Calu3 (cell line): Measurements from ENCODE around the gene RNF217. TPM values are rescaled to one million over a fixed set of nuclear protein-coding genes. Genes with fewer than 3 reads are reported as not detected.

Experiments used
- BruUV-seq: library from RNA; stranded (reverse); fragments of 400-500 nt; replicated peaks from 2 replicates; lab custom pipeline; 2021; lab: Mats Ljungman, UMichigan
- CTCF ChIA-PET: fragments of 300-600 bp; sonication (Branson Sonifier 250); formaldehyde crosslinking; loops from one replicate; lab custom pipeline; 2022; ENCODE audit warnings: antibody characterized with exemption; lab: Charles Lee
- DNase-seq: peaks from one replicate; pipeline ENCODE4 v3.0.0; 2022
- H3K27ac Mint-ChIP-seq: one replicate; pipeline ENCODE4 v1.8.0; 2022; ENCODE audit warnings: mixed read lengths; ENCODE audit not compliant: unreplicated experiment
- H3K27me3 Mint-ChIP-seq: one replicate; pipeline ENCODE4 v1.8.0; 2022; ENCODE audit warnings: mixed read lengths; ENCODE audit not compliant: unreplicated experiment
- H3K36me3 Mint-ChIP-seq: one replicate; pipeline ENCODE4 v1.8.0; 2022; ENCODE audit warnings: mild to moderate bottlenecking, moderate library complexity, mixed read lengths; ENCODE audit not compliant: insufficient read depth, unreplicated experiment
- H3K4me1 Mint-ChIP-seq: one replicate; pipeline ENCODE4 v1.8.0; 2022; ENCODE audit warnings: mild to moderate bottlenecking, low read depth, mixed read lengths; ENCODE audit not compliant: unreplicated experiment
- H3K4me3 Mint-ChIP-seq: one replicate; pipeline ENCODE4 v1.8.0; 2022; ENCODE audit warnings: mild to moderate bottlenecking, low read depth, moderate library complexity, mixed read lengths; ENCODE audit not compliant: unreplicated experiment
- H3K9me3 Mint-ChIP-seq: one replicate; pipeline ENCODE4 v1.8.0; 2022; ENCODE audit warnings: low read depth, mixed read lengths; ENCODE audit not compliant: unreplicated experiment
- CTCF ChIP-seq: fragments of 200-600 bp; IDR thresholded peaks from one replicate; pipeline ENCODE4 v1.8.0; 2022; ENCODE audit warnings: antibody characterized with exemption; ENCODE audit not compliant: unreplicated experiment
- intact Hi-C: fragments of 100-400 bp; cut with micrococcal nuclease; formaldehyde crosslinking; loops from one replicate; pipeline ENCODE4 v1.10.0; 2022; ENCODE audit not compliant: unreplicated experiment
- total RNA-seq: library from RNA; stranded (reverse); gene quantifications from 2 replicates; pipeline ENCODE4 v1.2.3, GENCODE V29; 2022

Gene RNF217
- total RNA-seq, 1 experiment from 2014 or later = 15.4 TPM

GRCh38 chr6:124990988-124991387 lies 28.8 kb downstream of the RNF217 start:
- Mint-ChIP-seq H3K4me3 (no peak overlapping the region), H3K27me3 (no peaks in the 10 kb centered on the region), H3K27ac (no peak overlapping the region), H3K36me3 (peaks cover 4% of the 10 kb centered on the region), H3K9me3 (no peaks in the 10 kb centered on the region), H3K4me1 (no peaks in the 10 kb centered on the region)
- TF ChIP-seq CTCF = no peak
- CTCF ChIA-PET = no interaction called here
- BruUV-seq = no TSS peak
- no peak for DNase-seq
- intact Hi-C loops = no loop called here

DNA sequence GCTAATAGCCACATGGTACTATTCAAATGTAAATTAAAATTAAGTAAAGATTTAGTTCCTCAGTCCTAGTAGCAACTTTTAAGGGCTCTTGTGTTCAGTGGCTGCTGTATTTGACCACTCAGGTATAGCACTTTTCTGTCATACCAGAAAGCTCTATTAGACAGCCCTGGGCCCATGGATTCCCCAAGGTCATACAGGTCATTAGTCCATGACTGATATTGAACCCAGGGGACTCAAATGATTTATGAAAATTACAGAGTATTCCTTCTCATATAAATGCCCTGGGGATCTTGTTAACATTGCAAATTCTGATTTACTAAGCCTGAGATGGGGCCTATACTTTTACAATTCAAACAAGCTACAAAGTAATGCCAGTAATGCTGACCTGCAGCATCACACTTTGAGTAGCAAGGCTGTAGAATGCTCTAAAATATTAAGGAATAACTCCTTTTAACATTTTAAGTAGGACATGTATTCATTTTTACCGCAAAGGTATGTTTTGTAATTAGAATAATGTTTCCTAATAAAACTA lies 29.6 kb downstream of the RNF217 start:
- Mint-ChIP-seq H3K36me3 (peaks cover 4% of the 10 kb centered on the region), H3K27ac (no peak overlapping the region), H3K4me3 (no peak overlapping the region), H3K27me3 (no peaks in the 10 kb centered on the region), H3K4me1 (no peaks in the 10 kb centered on the region), H3K9me3 (no peaks in the 10 kb centered on the region)
- no peak for DNase-seq
- no peak for TF ChIP-seq CTCF
- BruUV-seq = no TSS peak
- CTCF ChIA-PET = no interaction called here
- intact Hi-C loops = no loop called here

- BruUV-seq = no TSS peak
- CTCF ChIA-PET = no interaction called here
- TF ChIP-seq CTCF = no peak
- Mint-ChIP-seq H3K27me3 (no peaks in the 10 kb centered on the region), H3K4me1 (no peaks in the 10 kb centered on the region), H3K36me3 (peaks cover 4% of the 10 kb centered on the region), H3K4me3 (no peak overlapping the region), H3K27ac (no peak overlapping the region), H3K9me3 (no peaks in the 10 kb centered on the region)
- no peak for DNase-seq
- intact Hi-C loops = no loop called here
These were observed 31.1 kb downstream of the RNF217 start for GRCh38 chr6:124993327-124993726.

DNA sequence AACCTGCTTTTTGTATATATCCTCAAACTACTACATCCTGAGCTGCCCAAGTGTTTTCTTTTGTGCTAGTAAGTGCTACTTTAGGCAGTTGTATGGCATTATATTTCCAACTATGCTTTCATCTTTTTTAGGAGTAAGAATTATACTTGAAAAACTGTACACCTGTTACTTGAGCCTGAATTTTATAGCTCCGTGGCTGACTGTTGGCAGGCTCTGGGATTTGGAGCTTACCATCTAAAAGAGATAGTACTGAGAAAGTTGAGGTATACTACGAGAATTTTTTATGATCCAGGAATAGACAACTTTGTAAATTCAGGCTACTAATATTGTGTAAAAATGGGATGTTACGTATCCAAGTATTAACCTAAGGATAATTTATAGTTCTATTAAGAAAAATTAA lies 32.4 kb downstream of the RNF217 start:
- no TSS peak for BruUV-seq
- Mint-ChIP-seq H3K4me1 (peaks cover 8% of the 10 kb centered on the region), H3K9me3 (no peaks in the 10 kb centered on the region), H3K36me3 (peaks cover 4% of the 10 kb centered on the region), H3K27ac (no peak overlapping the region), H3K27me3 (no peaks in the 10 kb centered on the region), H3K4me3 (no peak overlapping the region)
- no peak for TF ChIP-seq CTCF
- CTCF ChIA-PET = no interaction called here
- intact Hi-C loops = no loop called here
- DNase-seq = no peak
